Peyer's patch (tissue), 4 donors: Measurements from ENCODE around the gene BNIP5.

ENCODE experiments used
- CTCF ChIP-seq, 6 experiments: fragments of 450-650 bp in 4 of 6; fragments of 200-600 bp in 2 of 6; sonication (generic) in 1 of 6; IDR thresholded peaks; one replicate each; pipeline ENCODE4 v1.5.1; 2017 to 2019; ENCODE audit warnings: antibody characterized with exemption in 6 of 6, mild to moderate bottlenecking in 3 of 6, moderate library complexity in 1 of 6
- POLR2A ChIP-seq, 2 donors: fragments of 450-650 bp; IDR thresholded peaks; one replicate each; pipeline ENCODE4 v1.5.1; 2017; ENCODE audit warnings: antibody characterized with exemption in 2 of 2, mild to moderate bottlenecking in 2 of 2, moderate library complexity in 2 of 2

GRCh38 chr6:36320475-36320874, 16.2 kb downstream of the BNIP5 start:
- TF ChIP-seq CTCF (IDR thresholded peaks at IDR 0.05), result peak in 2 of 6 experiments; percentile 19 to 29
- TF ChIP-seq POLR2A (IDR thresholded peaks at IDR 0.05), result no peak
